ENCODE data around the gene RAD51B. TPM values are rescaled to one million over a fixed set of nuclear protein-coding genes. Genes with fewer than 3 reads are reported as not detected.
A peak's percentile ranks its signal among the peaks of the same experiment; 100 is the strongest.

The RAD51B gene
- total RNA-seq, 4 donors from 2014 or later, result 12.6 to 26.4 (median 16.7) TPM

GRCh38 chr14:68712703-68713370 is 893.3 kb downstream of the RAD51B start:
- TF ChIP-seq POLR2A (IDR thresholded peaks at IDR 0.05) (no peak), CTCF (IDR thresholded peaks at IDR 0.05) (no peak), EP300 (IDR thresholded peaks at IDR 0.05) (no peak)
- H3K4me1 ChIP-seq, result no peaks in the 10 kb centered on the region
- WGBS, 2 donors, result 93 to 95% methylated on average over 15 of the region's 15 CpGs
- H3K9me3 ChIP-seq, result no peaks in the 10 kb centered on the region
- no peak overlapping the region for H3K4me3 ChIP-seq
- no peak for DNase-seq (ENCODE audit: low spot score in 2 of 2)
- H3K27me3 ChIP-seq, result no peaks in the 10 kb centered on the region
- no peak overlapping the region for H3K27ac ChIP-seq
- no peaks in the 10 kb centered on the region for H3K36me3 ChIP-seq

- H3K9me3 ChIP-seq, result no peaks in the 10 kb centered on the region
- no peak overlapping the region for H3K4me3 ChIP-seq
- H3K27ac ChIP-seq, result no peak overlapping the region
- H3K4me1 ChIP-seq, result no peaks in the 10 kb centered on the region
- no peaks in the 10 kb centered on the region for H3K27me3 ChIP-seq
- TF ChIP-seq EP300 (IDR thresholded peaks at IDR 0.05) (no peak), CTCF (IDR thresholded peaks at IDR 0.05) (no peak), POLR2A (IDR thresholded peaks at IDR 0.05) (no peak)
- DNase-seq (ENCODE audit: low spot score in 2 of 2), result no peak
- 88 to 91% methylated on average over 7 of the region's 7 CpGs for WGBS, 2 donors
- H3K36me3 ChIP-seq, result no peaks in the 10 kb centered on the region
Observed at GRCh38 chr14:68713782-68714181, 894.2 kb downstream of the RAD51B start.

GRCh38 chr14:68714991-68715924 is 895.7 kb downstream of the RAD51B start:
- 85% methylated on average over 7 of the region's 7 CpGs for WGBS, 2 donors
- Histone ChIP-seq H3K27ac (no peak overlapping the region), H3K4me1 (no peaks in the 10 kb centered on the region), H3K36me3 (no peaks in the 10 kb centered on the region), H3K27me3 (no peaks in the 10 kb centered on the region), H3K9me3 (peaks cover 0 to 3% (median 0%) of the 10 kb centered on the region in 4 donors), H3K4me3 (no peak overlapping the region)
- DNase-seq (ENCODE audit: low spot score in 2 of 2), result no peak
- TF ChIP-seq POLR2A (IDR thresholded peaks at IDR 0.05) (no peak), CTCF (IDR thresholded peaks at IDR 0.05) (no peak), EP300 (IDR thresholded peaks at IDR 0.05) (peak in 1 of 2 donors; percentile 23)

GRCh38 chr14:68716698-68717097 is 897.1 kb downstream of the RAD51B start:
- WGBS, 2 donors, result 77 to 86% methylated on average over 4 of the region's 4 CpGs
- H3K27ac ChIP-seq, result no peak overlapping the region
- DNase-seq (ENCODE audit: low spot score in 2 of 2), result no peak

More at GRCh38 chr14:68716698-68717097, 897.1 kb downstream of the RAD51B start:
- no peak overlapping the region for H3K4me3 ChIP-seq
- peaks cover 0 to 9% (median 0%) of the 10 kb centered on the region in 4 donors for H3K9me3 ChIP-seq
- no peak for TF ChIP-seq CTCF (IDR thresholded peaks at IDR 0.05)
- no peak for TF ChIP-seq EP300 (IDR thresholded peaks at IDR 0.05)
- TF ChIP-seq POLR2A (IDR thresholded peaks at IDR 0.05), result no peak
- no peaks in the 10 kb centered on the region for H3K4me1 ChIP-seq
- no peaks in the 10 kb centered on the region for H3K36me3 ChIP-seq
- no peaks in the 10 kb centered on the region for H3K27me3 ChIP-seq

All from tibial nerve (tissue), 4 donors.